Stromal cell of bone marrow (primary cell): ENCODE data around the gene CSF3.

Experiments used
- DNase-seq: peaks from one replicate; pipeline ENCODE4 v3.0.0-alpha.2; 2012; ENCODE audit warnings: low read depth

CSF3 gene

DNA sequence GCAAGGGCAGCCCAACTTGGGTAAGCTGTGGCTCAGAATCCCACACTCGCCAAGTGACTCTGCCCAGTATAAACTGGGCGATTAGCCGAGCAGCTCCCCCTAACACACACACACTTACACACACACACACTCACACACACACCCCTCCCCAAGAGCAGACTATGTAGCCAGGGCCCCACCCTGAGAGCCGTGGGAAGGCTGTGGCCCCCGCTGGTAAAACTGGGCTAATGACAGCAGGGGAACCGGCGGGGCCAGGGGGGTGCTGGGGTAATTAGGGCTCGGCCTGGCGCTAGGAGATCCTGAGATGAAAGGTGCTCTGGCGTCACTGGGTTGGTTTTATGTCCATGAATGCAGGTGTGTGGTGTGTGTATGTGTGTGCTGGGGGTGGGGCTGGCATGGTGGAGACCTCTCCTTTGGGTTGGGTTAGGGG, 46.4 kb downstream of the CSF3 start:
- no peak for DNase-seq

DNA sequence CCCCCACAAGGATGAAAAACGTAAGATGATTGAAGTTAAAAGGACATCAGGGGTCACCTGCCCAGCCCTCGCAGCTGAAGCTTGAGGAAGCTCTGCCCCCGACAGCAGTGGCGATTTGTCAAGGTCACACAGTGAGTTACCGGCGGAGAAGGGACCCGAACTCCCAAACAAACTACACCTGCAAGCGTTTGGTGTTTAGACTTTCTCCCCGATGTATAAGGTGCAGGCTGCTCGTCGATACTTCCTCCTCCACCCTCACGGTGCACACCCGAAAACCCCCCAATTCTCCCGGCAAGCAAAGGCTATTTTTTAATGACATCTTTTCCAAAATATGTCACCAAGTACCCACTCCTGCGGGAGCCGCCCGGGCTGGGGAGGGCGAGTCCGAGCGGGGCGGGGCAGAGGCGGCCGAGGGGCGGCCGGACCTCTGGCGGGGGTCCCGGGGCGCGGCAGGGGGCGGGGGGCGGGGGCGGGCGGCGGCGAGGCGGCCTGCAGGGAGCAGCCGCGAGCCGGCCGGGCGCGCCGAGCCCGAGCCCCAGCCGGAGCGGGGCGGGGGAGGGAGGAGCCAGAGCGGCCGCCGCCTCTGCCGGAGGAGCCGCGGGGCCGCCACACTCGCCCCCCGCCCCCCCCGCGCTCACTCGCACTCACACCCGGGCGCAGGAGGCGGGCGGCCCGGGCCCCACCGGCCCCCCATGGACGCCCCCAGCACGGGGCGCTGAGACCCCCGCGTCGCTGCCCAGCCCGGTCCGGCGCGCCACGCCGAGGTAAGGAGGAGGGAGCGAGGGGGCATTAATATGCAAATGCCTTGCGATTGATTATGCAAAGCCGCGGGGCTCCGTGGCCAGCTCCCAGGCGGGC, 47.3 kb downstream of the CSF3 start, which contains the start of gene THRA:
Gene THRA, plus strand, starts transcription at position 637 of the 858 bp plus-strand sequence. CDS start 11,524 bp downstream, outside the sequence.
- no peak for DNase-seq

DNA sequence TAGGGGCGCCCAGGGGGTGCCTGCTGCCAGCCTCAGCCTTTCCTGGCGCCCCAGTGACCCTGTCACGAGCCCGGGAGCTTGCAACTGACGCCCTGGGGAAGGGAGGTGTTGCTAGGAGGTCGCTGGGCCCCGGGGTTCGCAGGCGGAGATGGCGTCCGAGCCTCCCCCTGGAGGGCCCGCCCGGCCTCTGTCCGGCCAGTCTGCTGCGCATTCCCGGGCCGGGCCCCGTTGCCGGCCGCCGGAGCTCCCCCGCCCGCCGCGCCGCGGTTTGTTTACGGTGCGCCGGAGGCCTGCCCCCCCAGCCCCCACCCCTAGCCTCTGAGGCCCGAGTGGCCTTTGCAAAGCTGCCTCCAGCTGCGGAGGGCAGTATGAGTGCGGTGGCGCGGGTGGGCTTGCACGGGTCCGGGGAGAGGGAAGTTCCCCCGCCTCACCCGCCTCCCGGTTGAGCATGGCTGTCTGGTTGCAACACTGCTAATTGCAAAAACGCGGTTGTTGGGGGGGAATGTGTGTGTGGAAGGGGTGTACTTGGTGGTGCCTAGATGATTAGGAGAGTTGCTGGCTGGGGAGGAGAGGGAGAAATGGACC, 48.0 kb downstream of the CSF3 start:
- DNase-seq = no peak

DNA sequence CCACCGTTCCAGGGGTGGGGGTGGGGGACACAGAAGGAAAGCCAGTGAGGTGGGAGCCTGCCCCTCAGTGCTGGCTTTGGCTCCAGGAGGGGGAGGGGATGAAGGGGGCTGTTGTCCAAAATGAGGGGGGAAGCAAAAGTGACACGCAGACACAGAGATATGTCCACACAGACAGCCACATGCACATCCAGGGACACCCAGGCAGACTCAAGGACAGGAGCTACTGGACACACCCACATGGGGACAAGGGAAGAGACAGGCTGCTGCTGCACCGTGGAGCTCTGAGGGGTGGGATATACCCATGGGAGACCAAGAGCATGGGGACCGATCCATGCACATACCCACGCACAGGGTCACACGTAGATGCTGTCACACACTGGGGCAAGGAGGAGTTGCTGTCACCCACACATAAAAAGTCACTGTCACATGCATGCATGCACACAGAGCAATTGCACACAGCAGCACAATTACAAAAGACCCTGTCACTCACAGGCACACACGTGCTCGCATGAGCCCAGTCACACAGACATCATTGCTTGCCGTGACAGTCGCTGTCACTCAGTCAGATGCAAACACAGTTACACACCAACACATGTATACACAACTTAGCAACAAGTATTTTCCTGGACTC, 48.8 kb downstream of the CSF3 start:
- DNase-seq = no peak

DNA sequence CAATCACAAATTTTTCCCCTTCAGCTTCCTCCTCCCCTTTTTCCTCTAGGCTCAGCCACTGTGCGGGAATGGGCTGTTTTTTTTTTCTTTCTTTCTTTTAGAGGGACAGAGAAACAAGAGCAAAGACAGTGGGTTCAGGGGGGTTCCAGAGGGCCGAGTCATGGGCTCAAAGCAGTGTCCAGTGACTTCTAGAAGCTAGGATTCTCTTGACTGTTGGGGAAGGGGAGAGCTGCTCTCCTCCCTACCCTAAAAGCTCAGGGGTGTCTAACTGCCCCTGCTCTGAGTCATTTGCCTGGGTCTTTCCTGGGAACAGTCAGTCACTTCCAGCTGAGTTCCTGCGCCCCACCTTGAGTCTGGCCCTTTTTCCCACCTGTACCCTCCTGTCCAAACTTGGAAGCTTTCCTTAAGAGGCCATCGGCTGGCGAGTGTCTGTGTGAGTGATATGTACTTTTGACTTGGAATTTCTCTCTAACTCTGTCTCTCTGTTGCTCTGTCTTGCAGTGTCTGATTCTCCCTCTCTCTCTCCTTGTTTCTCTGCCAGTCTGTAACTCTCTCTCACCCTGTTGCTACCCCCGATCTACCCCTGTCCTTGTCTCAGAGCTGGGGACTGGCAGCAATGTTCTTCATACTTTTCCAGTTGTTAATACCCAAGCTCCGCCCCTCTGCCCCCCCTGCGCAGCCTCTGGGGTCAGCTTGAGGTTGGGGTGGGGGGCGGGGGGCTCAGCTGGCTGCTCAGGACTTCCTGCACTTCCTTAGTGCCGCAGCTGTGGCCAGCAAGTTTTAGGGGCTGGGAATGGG, 49.9 kb downstream of the CSF3 start:
- DNase-seq = no peak

DNA sequence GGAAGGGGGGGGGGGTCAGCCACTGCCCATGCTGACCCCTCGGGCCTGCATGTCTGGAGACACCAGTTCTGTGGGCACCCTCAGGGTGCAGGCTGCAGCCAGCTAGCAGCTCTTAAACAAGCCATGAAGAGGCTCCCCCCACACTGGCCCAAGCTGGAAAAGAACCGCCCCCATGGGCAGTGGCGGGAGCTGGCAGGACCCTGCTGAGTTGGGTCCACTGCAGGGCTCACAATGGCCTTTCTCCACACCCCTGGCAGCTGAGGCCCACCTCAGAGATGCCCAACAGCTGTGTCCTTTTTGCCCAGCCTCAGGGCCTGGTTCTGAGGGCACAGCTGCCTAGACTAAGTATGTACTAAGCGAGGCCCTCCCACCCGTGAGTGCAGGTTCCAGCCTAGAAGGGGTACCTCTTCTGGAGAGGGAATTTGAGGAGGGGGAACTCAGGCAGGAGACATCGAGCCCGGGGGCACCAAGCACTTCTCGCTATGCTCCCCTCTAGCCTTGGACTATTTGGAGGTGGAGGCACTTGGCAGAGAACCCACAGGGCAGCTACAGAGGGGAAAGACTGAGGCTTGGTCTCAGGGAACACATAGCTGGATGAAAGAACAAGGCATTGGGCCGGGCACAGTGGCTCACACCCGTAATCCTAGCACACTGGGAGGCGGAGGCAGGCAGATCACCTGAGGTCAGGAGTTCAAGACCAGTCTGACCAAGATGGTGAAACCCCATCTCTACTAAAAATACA, 50.7 kb downstream of the CSF3 start:
- no peak for DNase-seq
